Testis (tissue), 3 donors: Measurements from ENCODE around the gene MFSD12. TPM values are rescaled to one million over a fixed set of nuclear protein-coding genes. Genes with fewer than 3 reads are reported as not detected.
A peak's percentile ranks its signal among the peaks of the same experiment; 100 is the strongest.

ENCODE experiments used
- DNase-seq: peaks from one replicate; pipeline ENCODE4 v3.0.0-alpha.2; 2019
- H3K27ac ChIP-seq, 2 donors: fragments of 200-600 bp; sonication (generic); one replicate each; pipeline ENCODE4 v1.5.1; 2019
- H3K27me3 ChIP-seq: fragments of 200-600 bp; sonication (generic); one replicate; pipeline ENCODE4 v1.5.1; 2019
- H3K36me3 ChIP-seq: fragments of 200-600 bp; sonication (generic); one replicate; pipeline ENCODE4 v1.5.1; 2017; ENCODE audit warnings: low read depth; ENCODE audit errors: missing control alignments
- H3K4me1 ChIP-seq: fragments of 200-600 bp; sonication (generic); one replicate; pipeline ENCODE4 v1.5.1; 2019
- H3K4me3 ChIP-seq, 2 donors: fragments of 200-600 bp; sonication (generic); one replicate each; pipeline ENCODE4 v1.5.1; 2017 to 2019
- H3K9me3 ChIP-seq: fragments of 200-600 bp; sonication (generic); one replicate; pipeline ENCODE4 v1.5.1; 2017
- POLR2A ChIP-seq: fragments of 450-650 bp; IDR thresholded peaks from one replicate; pipeline ENCODE4 v1.6.1; 2017; ENCODE audit warnings: antibody characterized with exemption, mild to moderate bottlenecking, moderate library complexity
- WGBS, 2 donors: methylation state at CpG; one replicate each; pipeline ENCODE4 v1.1.5; 2018; 5-methylcytosine and 5-hydroxymethylcytosine counted together
- intact Hi-C: fragments of 100-400 bp; cut with DNase I; formaldehyde crosslinking; loops from one replicate; pipeline ENCODE4 v1.15.1; 2023; ENCODE audit warnings: low total_unique reads
- polyA plus RNA-seq: library from polyadenylated mRNA; stranded (reverse); fragments of 350-450 nt; fragmentation: Illumina TruSeq; extraction: RNeasy Lipid Tissue Mini Kit (QIAGEN cat#74804); gene quantifications from one replicate; pipeline ENCODE4 v1.2.3, GENCODE V29; 2014; ENCODE audit warnings: low read depth, low replicate concordance; ENCODE audit not compliant: insufficient read depth
- total RNA-seq, 2 donors: library from RNA; depleted of rRNA; stranded (reverse); fragments of >200 nt; gene quantifications; one replicate each; pipeline ENCODE4 v1.2.3, GENCODE V29; 2016
- TF ChIP-seq, protein P1 (sequence below), 3 experiments: fragments of 450-650 bp in 2 of 3; fragments of 200-600 bp in 1 of 3; sonication (generic) in 1 of 3; IDR thresholded peaks; one replicate each; pipeline ENCODE4 v1.5.1; 2016 to 2019; ENCODE audit warnings: antibody characterized with exemption in 3 of 3, mild to moderate bottlenecking in 2 of 3, moderate library complexity in 1 of 3

MFSD12 gene
- total and polyA plus RNA-seq, 3 donors from 2014 or later = 32.8 to 95.1 (median 83.9) TPM

DNA sequence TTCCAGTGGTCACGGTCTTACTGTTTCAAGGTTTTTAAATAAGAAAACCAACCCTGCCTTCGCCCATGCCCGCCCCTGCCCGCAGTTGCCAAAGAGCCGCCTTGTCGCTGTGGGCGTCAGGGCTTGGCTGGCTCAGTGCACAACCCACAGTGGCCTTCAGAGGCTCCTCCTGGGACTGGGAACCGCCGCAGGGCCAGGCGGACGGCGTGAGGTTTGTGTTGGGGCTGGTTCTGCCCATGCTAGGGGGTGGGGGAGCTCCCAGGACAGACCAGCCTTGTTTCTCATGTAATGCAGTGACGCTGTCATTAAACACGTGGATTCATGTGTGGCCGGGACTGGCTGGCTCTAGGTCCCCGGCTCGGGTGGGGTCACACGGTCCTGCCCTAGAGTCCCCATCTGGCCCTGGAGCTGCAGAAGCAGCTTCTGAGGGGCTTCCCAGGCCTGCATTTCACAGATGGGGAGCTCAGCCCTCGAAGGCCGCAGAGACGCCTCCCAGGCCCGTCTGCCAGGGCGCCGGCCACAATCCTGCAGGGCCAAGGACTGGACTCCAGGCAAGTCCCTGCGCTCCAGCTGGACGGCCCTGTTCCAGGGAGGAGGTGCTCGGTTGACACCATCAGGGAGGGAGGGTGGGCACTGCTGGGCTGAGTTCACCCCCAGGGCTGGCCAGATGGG is 20.8 kb downstream of the MFSD12 start:
- no peak overlapping the region for H3K4me3 ChIP-seq

DNA sequence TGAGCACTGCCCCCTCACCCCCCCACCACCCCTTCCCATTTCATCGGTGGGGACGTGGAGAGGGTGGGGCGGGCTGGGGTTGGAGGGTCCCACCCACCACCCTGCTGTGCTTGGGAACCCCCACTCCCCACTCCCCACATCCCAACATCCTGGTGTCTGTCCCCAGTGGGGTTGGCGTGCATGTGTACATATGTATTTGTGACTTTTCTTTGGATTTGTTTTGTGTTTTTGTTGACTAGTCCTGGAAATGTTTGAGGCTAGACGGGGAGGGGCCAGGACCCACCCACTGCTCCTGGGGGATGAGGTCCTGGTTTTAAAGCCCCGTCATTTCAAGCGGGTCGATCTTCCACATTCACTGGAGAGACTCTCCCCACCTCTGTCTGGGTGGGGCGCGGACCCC is 21.4 kb downstream of the MFSD12 start:
- H3K27ac ChIP-seq = peak overlapping the region; percentile 62 to 66
- H3K9me3 ChIP-seq = no peaks in the 10 kb centered on the region
- H3K4me1 ChIP-seq = peaks cover 35% of the 10 kb centered on the region
- DNase-seq = no peak
- no peaks in the 10 kb centered on the region for H3K36me3 ChIP-seq
- H3K27me3 ChIP-seq = no peaks in the 10 kb centered on the region
- intact Hi-C loops = no loop called here
- 66 to 68% methylated on average over 8 to 10 of the region's 10 CpGs for WGBS, 2 donors
- H3K4me3 ChIP-seq = no peak overlapping the region
- TF ChIP-seq, protein P1, sequence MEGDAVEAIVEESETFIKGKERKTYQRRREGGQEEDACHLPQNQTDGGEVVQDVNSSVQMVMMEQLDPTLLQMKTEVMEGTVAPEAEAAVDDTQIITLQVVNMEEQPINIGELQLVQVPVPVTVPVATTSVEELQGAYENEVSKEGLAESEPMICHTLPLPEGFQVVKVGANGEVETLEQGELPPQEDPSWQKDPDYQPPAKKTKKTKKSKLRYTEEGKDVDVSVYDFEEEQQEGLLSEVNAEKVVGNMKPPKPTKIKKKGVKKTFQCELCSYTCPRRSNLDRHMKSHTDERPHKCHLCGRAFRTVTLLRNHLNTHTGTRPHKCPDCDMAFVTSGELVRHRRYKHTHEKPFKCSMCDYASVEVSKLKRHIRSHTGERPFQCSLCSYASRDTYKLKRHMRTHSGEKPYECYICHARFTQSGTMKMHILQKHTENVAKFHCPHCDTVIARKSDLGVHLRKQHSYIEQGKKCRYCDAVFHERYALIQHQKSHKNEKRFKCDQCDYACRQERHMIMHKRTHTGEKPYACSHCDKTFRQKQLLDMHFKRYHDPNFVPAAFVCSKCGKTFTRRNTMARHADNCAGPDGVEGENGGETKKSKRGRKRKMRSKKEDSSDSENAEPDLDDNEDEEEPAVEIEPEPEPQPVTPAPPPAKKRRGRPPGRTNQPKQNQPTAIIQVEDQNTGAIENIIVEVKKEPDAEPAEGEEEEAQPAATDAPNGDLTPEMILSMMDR (IDR thresholded peaks at IDR 0.05) = no peak
- TF ChIP-seq POLR2A = no peak

More for the DNA sequence above, 20.8 kb downstream of the MFSD12 start:
- H3K27me3 ChIP-seq = no peaks in the 10 kb centered on the region
- H3K4me1 ChIP-seq = peaks cover 35% of the 10 kb centered on the region
- no peaks in the 10 kb centered on the region for H3K9me3 ChIP-seq
- TF ChIP-seq POLR2A = no peak
- TF ChIP-seq, protein P1 (IDR thresholded peaks at IDR 0.05) = no peak
- DNase-seq = peak; percentile 76
- 59 to 60% methylated on average over 1 to 27 of the region's 27 CpGs for WGBS, 2 donors
- intact Hi-C loops = no loop called here
- H3K27ac ChIP-seq = peak overlapping the region; percentile 62 to 66
- H3K36me3 ChIP-seq = no peaks in the 10 kb centered on the region

GRCh38 chr19:3535563-3535965 is 21.8 kb downstream of the MFSD12 start:
- Histone ChIP-seq H3K4me1 (peaks cover 35% of the 10 kb centered on the region), H3K9me3 (no peaks in the 10 kb centered on the region), H3K27me3 (no peaks in the 10 kb centered on the region), H3K36me3 (no peaks in the 10 kb centered on the region), H3K4me3 (no peak overlapping the region), H3K27ac (peak overlapping the region in 1 of 2 donors; percentile 66)
- 93 to 94% methylated on average over 13 to 14 of the region's 14 CpGs for WGBS, 2 donors
- TF ChIP-seq, protein P1 (IDR thresholded peaks at IDR 0.05) = no peak
- TF ChIP-seq POLR2A = no peak
- intact Hi-C loops = no loop called here
- no peak for DNase-seq

GRCh38 chr19:3535235-3535535 is 22.2 kb downstream of the MFSD12 start:
- H3K36me3 ChIP-seq = no peaks in the 10 kb centered on the region
- intact Hi-C loops = no loop called here
- DNase-seq = no peak
- H3K9me3 ChIP-seq = no peaks in the 10 kb centered on the region
- no peak overlapping the region for H3K4me3 ChIP-seq
- 95% methylated on average over 9 of the region's 9 CpGs; no CpG with 5 or more reads in 1 of the 2 donors for WGBS, 2 donors
- peaks cover 35% of the 10 kb centered on the region for H3K4me1 ChIP-seq
- no peaks in the 10 kb centered on the region for H3K27me3 ChIP-seq
- no peak overlapping the region for H3K27ac ChIP-seq
- TF ChIP-seq, protein P1 (IDR thresholded peaks at IDR 0.05) = no peak
- no peak for TF ChIP-seq POLR2A
